H1 (cell line): ENCODE measurements around the gene PLPPR2. TPM values are rescaled to one million over a fixed set of nuclear protein-coding genes. Genes with fewer than 3 reads are reported as not detected.

Source experiments
- CTCF ChIA-PET: fragments of 300-600 bp; sonication (Branson Sonifier 250); formaldehyde crosslinking; loops from one replicate; lab custom pipeline; 2021; ENCODE audit not compliant: partially characterized antibody; lab: Charles Lee
- POLR2A ChIA-PET: fragments of 300-600 bp; sonication (Branson Sonifier 250); formaldehyde crosslinking; loops from one replicate; lab custom pipeline; 2021; ENCODE audit warnings: inconsistent platforms; ENCODE audit not compliant: partially characterized antibody; lab: Charles Lee
- DNase-seq, 2 experiments: peaks; one replicate each; pipeline versions ENCODE4 v3.0.0 to v3.0.0-alpha.2; 2010 to 2022; ENCODE audit warnings: low spot score in 2 of 2, low read depth in 1 of 2, mixed read lengths in 1 of 2
- FAIRE-seq: peaks from 2 replicates; lab custom pipeline; 2011; peaks lifted over from hg19 to GRCh38; lab: Jason Lieb, UNC
- H2AFZ ChIP-seq: 2 replicates; pipeline ENCODE4 v1.8.1; 2012; ENCODE audit warnings: low read length, inconsistent platforms
- H2AK5ac ChIP-seq: 2 replicates; pipeline ENCODE4 v1.6.1; 2013; ENCODE audit warnings: low read depth, low read length
- H2BK120ac ChIP-seq: replicated peaks from 2 replicates; pipeline ENCODE3; 2013; ENCODE audit warnings: low read depth, low read length, inconsistent platforms
- H2BK12ac ChIP-seq: 2 replicates; pipeline ENCODE4 v1.6.1; 2013; ENCODE audit warnings: low read depth, low read length
- H2BK15ac ChIP-seq: 2 replicates; pipeline ENCODE4 v1.6.1; 2013; ENCODE audit warnings: low read length
- H2BK20ac ChIP-seq: 2 replicates; pipeline ENCODE4 v1.6.1; 2013; ENCODE audit warnings: low read length
- H2BK5ac ChIP-seq: 2 replicates; pipeline ENCODE4 v1.6.1; 2013; ENCODE audit warnings: low read depth, low read length
- H3K14ac ChIP-seq: 2 replicates; pipeline ENCODE4 v1.6.1; 2013; ENCODE audit warnings: inconsistent platforms; ENCODE audit not compliant: insufficient read length
- H3K18ac ChIP-seq: 2 replicates; pipeline ENCODE4 v1.6.1; 2013; ENCODE audit warnings: low read length; ENCODE audit errors: extremely low read depth
- H3K23ac ChIP-seq: 2 replicates; pipeline ENCODE4 v1.6.1; 2013; ENCODE audit warnings: inconsistent platforms; ENCODE audit not compliant: insufficient read length
- H3K23me2 ChIP-seq: 2 replicates; pipeline ENCODE4 v1.6.1; 2013; ENCODE audit warnings: low read depth, low read length
- H3K27ac ChIP-seq: 2 replicates; pipeline ENCODE4 v1.6.1; 2011; ENCODE audit warnings: low read depth, low read length, inconsistent platforms
- H3K27me3 ChIP-seq, 4 experiments: replicated peaks in 1 of 4; 1 replicate in 1 of 4; 2 replicates in 3 of 4; pipeline versions ENCODE4 v1.6.1 to v1.8.1; 2011 to 2013; ENCODE audit warnings: low read length in 3 of 4, mild to moderate bottlenecking in 3 of 4, inconsistent platforms in 2 of 4, mixed read lengths in 2 of 4, moderate library complexity in 1 of 4; ENCODE audit not compliant: control insufficient read depth in 3 of 4, insufficient read depth in 3 of 4; ENCODE audit errors: extremely low read depth in 1 of 4
- H3K36me3 ChIP-seq, 4 experiments: 2 replicates each; pipeline versions ENCODE4 v1.6.1 to v1.8.1; 2011 to 2013; ENCODE audit warnings: mild to moderate bottlenecking in 4 of 4, low read length in 3 of 4, moderate library complexity in 2 of 4, control low read depth in 1 of 4, inconsistent platforms in 1 of 4; ENCODE audit not compliant: insufficient read depth in 4 of 4, control insufficient read depth in 2 of 4
- H3K4ac ChIP-seq: replicated peaks from 2 replicates; pipeline ENCODE3; 2013; ENCODE audit warnings: low read length, low read depth, mixed read lengths, inconsistent platforms; ENCODE audit not compliant: insufficient read length
- H3K4me1 ChIP-seq, 4 experiments: replicated peaks in 1 of 4; 1 replicate in 1 of 4; 2 replicates in 3 of 4; pipeline versions ENCODE4 v1.6.1 to v1.8.1; 2011 to 2013; ENCODE audit warnings: low read length in 3 of 4, inconsistent platforms in 2 of 4, mixed read lengths in 1 of 4; ENCODE audit not compliant: insufficient read depth in 4 of 4, control insufficient read depth in 3 of 4
- H3K4me2 ChIP-seq, 2 experiments: 2 replicates each; pipeline versions ENCODE4 v1.6.1 to v1.8.1; 2011 to 2013; ENCODE audit warnings: low read depth in 2 of 2, low read length in 2 of 2, control low read depth in 1 of 2, inconsistent platforms in 1 of 2, mild to moderate bottlenecking in 1 of 2; ENCODE audit not compliant: insufficient read depth in 1 of 2
- H3K4me3 ChIP-seq, 4 experiments: fragments of 200-600, 300-600 bp in 1 of 4; sonication (generic), shearing (Covaris generic), sonication (Bioruptor Twin) in 1 of 4; 2 replicates each; pipeline versions ENCODE4 v1.5.1 to v1.8.1; 2011 to 2016; ENCODE audit warnings: low read length in 4 of 4, low read depth in 3 of 4, control low read depth in 2 of 4, inconsistent platforms in 2 of 4, mild to moderate bottlenecking in 2 of 4, mixed read lengths in 1 of 4, moderate library complexity in 1 of 4; ENCODE audit not compliant: insufficient read depth in 2 of 4; ENCODE audit errors: extremely low read depth in 1 of 4
- H3K56ac ChIP-seq: replicated peaks from 2 replicates; pipeline ENCODE3; 2013; ENCODE audit warnings: low read depth, mild to moderate bottlenecking, mixed read lengths, low read length, inconsistent platforms; ENCODE audit not compliant: insufficient read length
- H3K79me1 ChIP-seq: 2 replicates; pipeline ENCODE4 v1.6.1; 2013; ENCODE audit warnings: low read depth, low read length, control low read depth
- H3K79me2 ChIP-seq, 2 experiments: 2 replicates each; pipeline versions ENCODE4 v1.6.1 to v1.8.1; 2012 to 2013; ENCODE audit warnings: low read length in 2 of 2, mild to moderate bottlenecking in 2 of 2, inconsistent platforms in 1 of 2; ENCODE audit not compliant: insufficient read depth in 2 of 2, control insufficient read depth in 1 of 2
- H3K9ac ChIP-seq, 4 experiments: replicated peaks in 1 of 4; 1 replicate in 1 of 4; 2 replicates in 3 of 4; pipeline versions ENCODE4 v1.6.1 to v1.8.1; 2011 to 2013; ENCODE audit warnings: low read depth in 3 of 4, low read length in 3 of 4, control low read depth in 2 of 4, mild to moderate bottlenecking in 2 of 4, moderate library complexity in 2 of 4, inconsistent platforms in 1 of 4; ENCODE audit errors: extremely low read depth in 1 of 4
- H3K9me3 ChIP-seq, 2 experiments: 2 replicates each; pipeline versions ENCODE4 v1.6.1 to v1.8.1; 2012 to 2013; ENCODE audit warnings: mild to moderate bottlenecking in 2 of 2, moderate library complexity in 2 of 2, control low read depth in 1 of 2, inconsistent platforms in 1 of 2, low read depth in 1 of 2, low read length in 1 of 2, mixed read lengths in 1 of 2; ENCODE audit not compliant: insufficient read depth in 2 of 2
- H4K20me1 ChIP-seq, 2 experiments: replicated peaks in 1 of 2; 2 replicates each; pipeline versions ENCODE3 to v1.8.1; 2011 to 2013; ENCODE audit warnings: inconsistent platforms in 2 of 2, low read length in 2 of 2, mild to moderate bottlenecking in 1 of 2; ENCODE audit not compliant: insufficient read depth in 2 of 2, control insufficient read depth in 1 of 2
- H4K5ac ChIP-seq: 2 replicates; pipeline ENCODE4 v1.6.1; 2013; ENCODE audit warnings: low read length, low read depth, mixed read lengths, inconsistent platforms; ENCODE audit not compliant: insufficient read length
- H4K8ac ChIP-seq: 2 replicates; pipeline ENCODE4 v1.8.0; 2013; ENCODE audit warnings: mild to moderate bottlenecking, moderate library complexity, low read length, inconsistent platforms; ENCODE audit not compliant: insufficient read depth; ENCODE audit errors: extremely low read depth
- H4K91ac ChIP-seq: replicated peaks from 2 replicates; pipeline ENCODE3; 2013; ENCODE audit warnings: low read length, mixed read lengths, inconsistent platforms; ENCODE audit not compliant: insufficient read length
- ATF2 ChIP-seq: IDR thresholded peaks from 2 replicates; pipeline ENCODE4 v1.6.1; 2012; ENCODE audit warnings: low read length, inconsistent platforms
- BACH1 ChIP-seq: IDR thresholded peaks from 2 replicates; pipeline ENCODE4 v1.6.1; 2012; ENCODE audit warnings: low read length, improper control_type of control experiment
- JUND ChIP-seq: IDR thresholded peaks from 2 replicates; pipeline ENCODE4 v1.6.1; 2011; ENCODE audit warnings: mild to moderate bottlenecking, improper control_type of control experiment, low read length
- KDM4A ChIP-seq: IDR thresholded peaks from one replicate; pipeline ENCODE4 v1.7.1; 2012; ENCODE audit warnings: low read depth, mild to moderate bottlenecking, moderate library complexity, low read length, inconsistent platforms; ENCODE audit not compliant: severe bottlenecking
- POLR2A ChIP-seq, 2 experiments: IDR thresholded peaks; 1 replicate in 1 of 2; 2 replicates in 1 of 2; pipeline ENCODE4 v1.6.1; 2011; ENCODE audit warnings: low read depth in 2 of 2, low read length in 2 of 2, mild to moderate bottlenecking in 2 of 2; ENCODE audit errors: control extremely low read depth in 1 of 2
- RXRA ChIP-seq: IDR thresholded peaks from 2 replicates; pipeline ENCODE4 v1.6.1; 2011; ENCODE audit warnings: low read depth, mild to moderate bottlenecking, low read length, moderate library complexity; ENCODE audit not compliant: insufficient read depth
- SAP30 ChIP-seq: fragments of 300-600 bp; sonication (generic); IDR thresholded peaks from 2 replicates; pipeline ENCODE4 v1.7.1; 2012; ENCODE audit warnings: low read length, moderate library complexity, mild to moderate bottlenecking, inconsistent platforms; ENCODE audit not compliant: insufficient read depth, insufficient replicate concordance
- SP4 ChIP-seq: IDR thresholded peaks from 2 replicates; pipeline ENCODE4 v1.6.1; 2012; ENCODE audit warnings: low read length, inconsistent platforms
- WGBS, 2 experiments: shearing (Covaris generic) in 1 of 2; methylation state at CpG; one replicate each; pipeline versions ENCODE4 v1.1.6 to v1.1.7; 2013 to 2015; ENCODE audit warnings: low lambda C conversion rate in 2 of 2, mixed read lengths in 2 of 2, inconsistent platforms in 1 of 2, low coverage in 1 of 2, missing lambda C conversion rate in 1 of 2; ENCODE audit not compliant: insufficient replicate concordance in 2 of 2, insufficient coverage in 1 of 2, insufficient read length in 1 of 2; ENCODE audit errors: extremely low coverage in 1 of 2, missing lambda C conversion rate in 1 of 2; 5-methylcytosine and 5-hydroxymethylcytosine counted together
- polyA plus RNA-seq, 7 experiments: library from polyadenylated mRNA; depleted of rRNA in 3 of 7; stranded (reverse) in 5 of 7; unstranded in 2 of 7; fragments of >200 nt in 5 of 7; fragments of 200-250 nt in 2 of 7; gene quantifications; 1 replicate in 5 of 7; 2 replicates in 1 of 7; 4 replicates in 1 of 7; pipeline versions ENCODE4 v1.2.1 to v1.2.3, GENCODE V29; 2011 to 2013; ENCODE audit warnings: missing spikeins in 2 of 7, mixed read lengths in 2 of 7
- total RNA-seq: library from RNA; stranded (reverse); fragmentation: NEBNext Ultra II Directional; extraction: Animal tissue kit (Norgen Biotek cat#: 25700); gene quantifications from 2 replicates; pipeline ENCODE4 v1.2.1, GENCODE V29; 2021
- TF ChIP-seq, protein P1 (sequence below): IDR thresholded peaks from 2 replicates; pipeline ENCODE4 v1.6.1; 2011; ENCODE audit warnings: low read depth, mild to moderate bottlenecking, low read length; ENCODE audit not compliant: insufficient read depth

PLPPR2 gene
- total and polyA plus RNA-seq, 2 of the 8 experiments (the other 6 are each of a cell fraction or from before 2014, with no cell fraction given) = 7.2 to 11.7 TPM

DNA sequence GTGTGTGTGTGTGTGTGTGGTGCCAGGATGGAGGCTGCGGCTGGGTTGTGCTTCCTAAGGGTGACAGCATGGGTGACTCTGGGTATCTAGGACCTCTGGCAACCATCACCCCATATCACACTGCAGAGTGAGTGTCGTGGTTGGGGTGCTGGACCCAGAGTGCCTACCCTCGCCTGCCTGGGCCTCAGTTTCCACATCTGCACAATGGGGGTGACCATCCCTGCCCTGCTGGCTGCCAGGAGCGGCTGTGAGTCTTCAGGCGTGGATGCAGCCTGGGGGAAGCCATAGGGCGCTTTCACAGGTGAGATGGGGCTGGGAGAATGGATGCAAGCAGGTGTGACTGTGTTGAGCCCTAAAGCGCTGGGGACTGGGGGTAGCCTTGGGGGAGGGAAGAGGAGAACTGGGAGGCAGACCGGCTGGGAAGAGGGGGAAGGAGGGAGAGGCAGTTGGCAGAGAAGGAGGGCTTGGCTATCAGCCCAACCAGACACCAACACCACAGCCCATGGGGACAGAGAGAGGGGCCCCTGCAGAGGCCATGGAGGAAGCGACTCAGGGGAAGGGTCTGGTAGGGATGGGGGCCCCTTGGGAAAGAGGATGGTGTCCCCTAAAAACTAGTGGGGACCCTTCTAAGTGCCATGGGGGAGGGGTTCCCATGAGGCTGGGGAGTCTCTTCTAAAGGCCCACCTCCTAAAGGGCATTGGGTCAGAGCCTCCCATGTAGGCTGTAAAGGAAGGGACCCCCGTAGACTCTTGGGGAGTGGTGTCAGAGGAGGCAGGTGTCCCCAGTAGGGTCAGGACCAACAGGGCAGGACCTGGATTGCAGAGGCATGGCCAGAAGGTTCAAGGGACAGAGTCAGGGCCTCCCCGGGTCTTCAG, 1.7 kb downstream of the PLPPR2 start:
- Histone ChIP-seq H2BK15ac (peak overlapping the region; percentile 61; the same call in 1 of the 2 replicates), H3K4me1 (peaks cover 3 to 13% (median 10%) of the 10 kb centered on the region in 4 experiments), H4K91ac (no peak overlapping the region), H3K18ac (no peak overlapping the region), H4K20me1 (peaks cover 0 to 5% of the 10 kb centered on the region in 2 experiments), H2BK120ac (no peak overlapping the region), H3K14ac (no peak overlapping the region), H3K56ac (no peak overlapping the region), H2BK20ac (no peak overlapping the region), H3K79me2 (no peaks in the 10 kb centered on the region), H2AFZ (no peak overlapping the region), H3K79me1 (peaks cover 3% of the 10 kb centered on the region; the same call in 1 of the 2 replicates), H3K4me2 (no peak overlapping the region; a peak in 1 of 4 replicates), H3K9ac (no peak overlapping the region), H3K4ac (no peak overlapping the region), H2AK5ac (0 out of 2 replicates have a peak overlapping the region, but pooled peaks have one; percentile 39), H3K27ac (no peak overlapping the region), H4K5ac (no peak overlapping the region), H3K27me3 (peaks cover 0 to 17% (median 12%) of the 10 kb centered on the region in 4 experiments; a peak in 3 of 7 replicates), H2BK5ac (0 out of 2 replicates have a peak overlapping the region, but pooled peaks have one; percentile 35), H3K23ac (no peak overlapping the region), H3K23me2 (peaks cover 18% of the 10 kb centered on the region; the same call in 1 of the 2 replicates), H3K9me3 (no peaks in the 10 kb centered on the region), H3K4me3 (no peak overlapping the region), H2BK12ac (no peak overlapping the region), H4K8ac (no peak overlapping the region; the same call in 1 of the 2 replicates), H3K36me3 (no peaks in the 10 kb centered on the region)
- POLR2A ChIA-PET = interaction anchor here (2.2 kb wide), 1 partner anchor 18 kb away, joined by 8 read pairs; the partner anchor contains the start of gene SWSAP1
- CTCF ChIA-PET = interaction anchor here (1.3 to 1.5 kb wide), 2 partner anchors 9 to 11 kb away, joined by 3 to 4 read pairs; partner anchors contain the start of genes CCDC159 and TMEM205
- FAIRE-seq (no peak), DNase-seq (no peak)
- WGBS, 2 experiments = 80% methylated on average over 10 of the region's 11 CpGs; no CpG with 5 or more reads in 1 of the 2 experiments
- TF ChIP-seq ATF2 = no peak
- no peak for TF ChIP-seq SP4
- no peak for TF ChIP-seq SAP30
- no peak for TF ChIP-seq POLR2A (IDR thresholded peaks at IDR 0.05; ENCODE audit: control extremely low read depth in 1 of 2, low read depth in 2 of 2, low read length in 2 of 2)
- TF ChIP-seq JUND = no peak
- TF ChIP-seq, protein P1, sequence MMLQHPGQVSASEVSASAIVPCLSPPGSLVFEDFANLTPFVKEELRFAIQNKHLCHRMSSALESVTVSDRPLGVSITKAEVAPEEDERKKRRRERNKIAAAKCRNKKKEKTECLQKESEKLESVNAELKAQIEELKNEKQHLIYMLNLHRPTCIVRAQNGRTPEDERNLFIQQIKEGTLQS = no peak
- TF ChIP-seq RXRA = no peak
- TF ChIP-seq BACH1 = no peak
- TF ChIP-seq KDM4A = no peak
